GM18867 (cell line): ENCODE results near the gene SLC35D1.
"Not testable (repeated sequence)": the region's sequence is repeated elsewhere in the genome, so short reads cannot be mapped to it uniquely, and the experiment has no call there.

ENCODE experiments used
- ATAC-seq: cut with Tn5 transposase; IDR thresholded peaks from one replicate; pipeline ENCODE4 v1.9.1; 2021; ENCODE audit warnings: mild to moderate bottlenecking, moderate library complexity; ENCODE audit not compliant: unreplicated experiment

Gene SLC35D1

GRCh38 chr1:67053785-67054772, at the start of gene SLC35D1:
SLC35D1 (minus strand) TSS chr1:67054148; CDS start chr1:67054013, 135 bp downstream.
- peak; percentile 83 for ATAC-seq

DNA sequence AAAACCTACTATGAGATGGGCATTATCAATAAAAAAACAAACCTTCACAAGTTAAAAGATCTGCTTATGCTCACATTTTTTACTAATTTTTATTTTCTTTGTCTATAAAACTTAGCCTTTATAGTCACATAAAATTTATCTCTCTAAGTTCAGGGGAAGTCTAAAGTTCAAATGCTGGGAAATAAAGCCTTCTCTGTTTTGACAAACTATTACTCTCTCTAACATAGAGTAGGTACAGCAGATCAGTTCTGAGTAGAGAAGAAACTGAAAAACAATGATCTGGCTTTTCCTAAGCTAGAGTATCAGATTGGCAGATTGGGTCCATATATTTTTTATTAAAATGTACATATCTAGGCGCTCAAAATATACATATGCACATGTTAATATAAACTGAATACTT, 49.6 kb upstream of the SLC35D1 start:
- no peak for ATAC-seq

DNA sequence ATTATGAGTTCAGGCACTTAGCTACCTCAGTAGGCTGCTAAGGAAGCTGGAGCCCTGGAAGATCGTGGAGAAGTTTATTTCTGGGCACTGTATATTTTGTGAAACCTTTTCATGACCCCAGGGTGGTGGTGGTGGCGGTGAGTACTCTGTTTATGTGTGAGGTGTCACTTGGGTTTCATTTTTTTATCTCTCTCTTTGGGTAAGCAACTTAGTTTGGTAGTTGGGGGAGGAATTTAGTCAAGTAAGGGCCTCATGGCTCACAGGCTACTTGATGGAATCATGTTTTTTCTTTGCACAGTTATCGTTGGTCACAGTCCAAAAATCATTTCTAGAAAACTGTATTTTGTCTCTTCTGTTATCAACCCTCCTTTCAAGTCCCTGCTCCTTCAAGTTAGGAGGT, 46.9 kb upstream of the SLC35D1 start:
- no peak for ATAC-seq

GRCh38 chr1:67097305-67097704, 43.4 kb upstream of the SLC35D1 start:
- no peak for ATAC-seq

- ATAC-seq, result no peak
These were observed 40.2 kb upstream of the SLC35D1 start for GRCh38 chr1:67094191-67094590.

DNA sequence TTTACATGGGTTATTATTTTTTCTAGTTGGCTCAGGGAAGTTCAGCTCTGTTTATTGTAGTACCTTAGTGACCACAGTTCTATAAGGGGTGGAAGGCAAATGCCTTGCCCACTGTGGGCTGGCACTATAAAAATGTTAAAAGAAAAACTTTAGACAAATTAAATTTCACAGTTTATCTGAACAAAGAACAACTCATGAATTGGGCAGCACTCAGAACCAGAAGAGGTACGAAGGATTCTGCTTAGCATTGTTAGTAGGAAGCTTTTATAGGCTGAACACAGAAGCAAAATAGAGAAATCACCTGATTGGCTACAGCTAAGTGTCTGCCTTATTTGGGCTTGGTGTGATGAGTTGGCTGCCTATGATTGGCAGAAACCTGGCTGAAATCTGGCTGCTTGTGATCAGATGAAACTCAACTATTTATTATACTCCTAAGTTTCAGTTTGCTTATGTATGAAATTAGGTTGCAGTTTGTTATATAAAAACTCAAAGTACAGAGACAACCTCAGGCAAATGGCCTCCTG, 35.8 kb upstream of the SLC35D1 start:
- ATAC-seq, result no peak

- ATAC-seq, result no peak
These were observed 34.5 kb upstream of the SLC35D1 start for GRCh38 chr1:67088440-67088839.

DNA sequence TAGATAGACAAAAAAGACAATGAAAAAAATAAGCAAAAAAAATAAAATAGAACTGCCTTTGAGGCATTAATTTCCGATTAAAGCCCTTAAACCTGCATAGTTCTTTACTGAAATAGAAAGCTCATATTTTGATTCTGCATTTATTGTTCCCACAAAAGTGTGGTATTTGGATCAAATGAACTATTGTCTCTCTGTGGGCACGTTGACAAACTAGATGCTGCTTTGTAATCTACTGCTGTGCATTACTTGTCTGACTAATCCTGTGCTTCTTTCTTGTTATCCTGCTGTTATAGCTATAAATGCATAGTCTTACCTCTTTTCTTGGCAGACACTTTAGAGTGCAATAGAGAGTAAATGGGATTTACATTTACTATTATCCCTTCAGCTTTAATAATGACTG, 31.4 kb upstream of the SLC35D1 start:
- no peak for ATAC-seq

- no peak for ATAC-seq
These were observed 30.9 kb upstream of the SLC35D1 start for GRCh38 chr1:67084765-67085318.

- ATAC-seq, result no peak
These were observed 24.3 kb upstream of the SLC35D1 start for GRCh38 chr1:67078291-67078690.

DNA sequence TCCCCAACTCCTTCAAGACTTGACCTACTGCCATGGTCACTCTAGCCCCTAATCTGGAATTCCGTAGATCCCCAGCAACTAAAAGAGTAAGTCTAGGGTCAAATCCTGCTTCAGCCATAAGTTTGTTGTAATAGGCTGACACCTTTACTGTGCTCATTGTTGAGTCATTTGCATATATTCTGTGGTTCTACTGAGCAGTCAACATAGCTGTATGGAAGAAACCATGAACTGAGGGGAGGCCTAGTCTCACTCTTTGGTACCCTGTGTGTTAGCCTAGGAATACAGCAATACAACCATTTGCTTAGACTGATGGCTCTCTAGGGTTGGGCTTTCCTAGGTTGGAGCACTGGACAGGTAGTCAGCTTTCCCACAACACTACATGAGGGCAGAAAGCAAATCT, 23.6 kb upstream of the SLC35D1 start:
- no peak for ATAC-seq

DNA sequence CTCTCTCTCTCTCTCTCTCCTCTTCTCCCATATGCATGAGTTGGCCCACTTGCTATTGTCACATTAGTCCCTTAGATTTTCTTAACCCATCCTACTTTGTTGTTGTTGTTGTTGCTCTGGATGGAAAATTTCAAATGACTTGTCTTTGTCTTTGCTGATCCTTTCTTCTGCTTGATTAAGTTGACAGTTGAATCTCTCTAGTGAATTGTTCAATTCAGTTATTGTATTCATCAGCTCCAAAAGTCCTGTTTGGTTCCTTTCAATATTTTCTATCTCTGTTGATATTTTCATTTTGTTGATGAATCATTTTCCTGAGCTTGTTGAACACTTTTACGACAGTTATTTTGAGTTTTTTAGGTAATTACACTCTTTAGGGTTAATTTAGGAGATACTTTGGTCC, 18.8 kb upstream of the SLC35D1 start:
- ATAC-seq, result no peak

- not testable (repeated sequence) for ATAC-seq
These were observed 13.7 kb upstream of the SLC35D1 start for GRCh38 chr1:67067655-67068054.

- no peak for ATAC-seq
These were observed 8.5 kb upstream of the SLC35D1 start for GRCh38 chr1:67062412-67062811.

DNA sequence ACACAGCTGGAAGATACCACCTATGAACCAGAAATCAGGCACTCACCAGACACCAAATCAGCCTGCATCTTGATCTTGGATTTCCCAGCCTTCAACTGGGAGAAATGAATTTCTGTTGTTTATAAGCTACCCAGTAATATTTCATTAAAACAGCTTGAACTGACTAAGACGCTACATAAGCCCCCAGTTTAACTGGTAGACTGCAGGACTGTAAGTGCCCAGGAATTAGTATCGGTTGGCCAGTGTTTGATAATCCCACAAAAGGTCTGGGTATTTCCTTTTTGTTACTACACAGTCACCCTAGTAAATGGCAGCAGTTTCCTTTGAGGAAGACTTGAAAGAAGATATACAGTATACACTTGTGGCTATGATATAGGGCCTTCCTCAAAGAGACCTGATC, 7.3 kb upstream of the SLC35D1 start:
- no peak for ATAC-seq

DNA sequence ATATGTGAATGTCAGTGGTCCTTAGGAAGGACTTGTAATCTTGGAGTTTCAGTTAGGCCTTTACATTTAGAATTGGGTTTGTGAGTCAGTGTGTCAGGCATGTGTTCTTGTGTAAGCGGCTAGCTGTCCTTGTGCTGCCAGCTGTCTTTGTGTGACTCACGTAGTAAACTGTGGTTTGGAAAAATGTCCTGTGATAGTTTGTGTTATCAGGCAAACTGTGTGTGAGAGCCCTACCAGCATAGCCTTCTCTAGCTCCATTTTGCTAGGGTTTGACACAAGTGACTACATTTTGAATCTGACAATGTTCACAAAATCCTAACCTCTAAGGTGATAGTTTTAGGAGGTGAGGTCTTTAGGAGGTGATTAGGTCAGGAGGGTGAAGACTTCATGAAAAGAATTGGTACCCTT, 6.9 kb upstream of the SLC35D1 start:
- no peak for ATAC-seq

- ATAC-seq, result no peak
These were observed 5.4 kb upstream of the SLC35D1 start for GRCh38 chr1:67059346-67059745.

DNA sequence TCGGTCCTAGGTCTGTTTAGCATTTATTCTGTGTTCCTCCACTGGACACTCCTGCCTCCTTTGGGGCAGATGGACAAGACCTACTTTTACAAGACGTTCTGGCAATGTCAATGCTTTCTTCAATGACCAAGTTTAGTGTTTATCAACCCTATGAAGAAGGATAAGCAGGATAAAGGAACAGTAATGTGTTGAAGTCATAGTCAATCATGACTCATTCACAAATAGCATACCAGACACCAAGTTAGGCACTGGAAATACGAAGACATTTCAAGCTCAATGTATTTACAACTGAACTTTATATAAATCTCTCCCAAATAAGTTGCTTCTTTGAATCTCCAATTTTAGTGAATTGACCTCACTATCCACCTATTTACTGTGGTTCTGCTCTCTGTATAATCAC, 4.8 kb upstream of the SLC35D1 start:
- no peak for ATAC-seq

DNA sequence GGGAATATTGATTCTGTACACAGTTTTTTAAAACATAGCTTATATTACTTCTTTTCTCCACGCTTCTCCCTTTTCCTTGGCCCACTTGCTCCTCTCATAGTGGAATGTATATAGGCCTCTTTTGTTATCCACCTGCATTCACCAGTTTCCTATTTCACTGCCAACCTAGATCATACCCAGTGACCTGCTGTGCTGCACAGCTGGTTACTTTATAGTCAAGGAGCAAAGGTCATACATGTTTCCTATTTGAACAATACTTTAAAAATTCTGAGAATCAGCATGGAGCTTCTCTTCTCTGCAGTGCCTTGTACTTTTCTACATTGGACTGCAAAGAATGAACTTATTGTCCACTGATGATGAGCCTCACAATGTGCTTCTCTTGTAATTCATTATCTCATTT, 4.3 kb upstream of the SLC35D1 start:
- no peak for ATAC-seq

DNA sequence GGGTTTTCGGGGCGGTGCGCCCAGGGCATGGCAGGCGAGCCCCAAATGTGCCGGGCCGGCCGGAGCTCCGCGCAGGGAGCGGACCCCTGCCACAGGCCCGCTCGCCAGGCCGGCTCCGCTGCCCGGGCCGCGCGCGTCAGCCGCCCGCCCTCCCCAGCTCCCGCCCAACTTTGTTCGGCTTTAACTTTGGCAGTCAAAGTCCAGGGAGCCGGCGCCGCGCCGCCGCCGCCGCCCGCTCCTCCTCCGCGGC, 488 bp downstream of the SLC35D1 start:
- ATAC-seq, result peak; percentile 45

- ATAC-seq, result peak; percentile 12
These were observed 1.0 kb downstream of the SLC35D1 start for GRCh38 chr1:67052741-67053534.

GRCh38 chr1:67051196-67051595, 2.8 kb downstream of the SLC35D1 start:
- no peak for ATAC-seq
